Activated CD8-positive, alpha-beta memory T cell treated with anti-CD3 and anti-CD28 coated beads for 48 hours (primary cell): Measurements from ENCODE around the gene UQCR10.
"Not testable (repeated sequence)": the region's sequence is repeated elsewhere in the genome, so short reads cannot be mapped to it uniquely, and the experiment has no call there.

Experiments
- DNase-seq, 3 experiments: peaks; one replicate each; pipeline ENCODE4 v3.0.0-alpha.2; 2020; ENCODE audit warnings: low read depth in 2 of 3, low spot score in 2 of 3

The UQCR10 gene

GRCh38 chr22:29737251-29738117 lies 29.7 kb upstream of the UQCR10 start:
- DNase-seq, result no peak

GRCh38 chr22:29738118-29738815 lies 28.9 kb upstream of the UQCR10 start:
- DNase-seq, result no peak

- no peak for DNase-seq
These were observed 27.8 kb upstream of the UQCR10 start for GRCh38 chr22:29739346-29739875.

- no peak for DNase-seq
These were observed 27.0 kb upstream of the UQCR10 start for GRCh38 chr22:29740216-29740615.

- no peak for DNase-seq
These were observed 25.2 kb upstream of the UQCR10 start for GRCh38 chr22:29741926-29742325.

GRCh38 chr22:29742326-29742725 lies 24.8 kb upstream of the UQCR10 start:
- no peak for DNase-seq

GRCh38 chr22:29744902-29745301 lies 22.3 kb upstream of the UQCR10 start:
- DNase-seq, result no peak

- DNase-seq, result no peak
These were observed 19.3 kb upstream of the UQCR10 start for GRCh38 chr22:29747832-29748231.

- DNase-seq, result no peak
These were observed 18.8 kb upstream of the UQCR10 start for GRCh38 chr22:29748248-29748893.

- DNase-seq, result no peak
These were observed 17.1 kb upstream of the UQCR10 start for GRCh38 chr22:29750029-29750428.

- no peak for DNase-seq
These were observed 16.3 kb upstream of the UQCR10 start for GRCh38 chr22:29750559-29751538.

GRCh38 chr22:29751669-29752068 lies 15.5 kb upstream of the UQCR10 start:
- no peak for DNase-seq

- no peak for DNase-seq
These were observed 13.1 kb upstream of the UQCR10 start for GRCh38 chr22:29753808-29754657.

- not testable (repeated sequence) for DNase-seq
These were observed 12.3 kb upstream of the UQCR10 start for GRCh38 chr22:29754658-29755395.

GRCh38 chr22:29755889-29756288 lies 11.3 kb upstream of the UQCR10 start:
- DNase-seq, result no peak

- DNase-seq, result no peak
These were observed 10.8 kb upstream of the UQCR10 start for GRCh38 chr22:29756341-29756740.

- no peak for DNase-seq
These were observed 10.1 kb upstream of the UQCR10 start for GRCh38 chr22:29757096-29757495.

GRCh38 chr22:29758068-29758622 lies 9.0 kb upstream of the UQCR10 start:
- DNase-seq, result no peak

GRCh38 chr22:29758959-29759358 lies 8.2 kb upstream of the UQCR10 start:
- DNase-seq, result no peak
